ENCODE data around the gene ENOX2. TPM values are rescaled to one million over a fixed set of nuclear protein-coding genes. Genes with fewer than 3 reads are reported as not detected.
A peak's percentile ranks its signal among the peaks of the same experiment; 100 is the strongest.

The ENOX2 gene
- total RNA-seq, 1 donor from 2014 or later, result 12.2 TPM

- H3K36me3 ChIP-seq, result no peaks in the 10 kb centered on the region
- no peak for TF ChIP-seq CTCF (IDR thresholded peaks at IDR 0.05)
- H3K27me3 ChIP-seq, result no peaks in the 10 kb centered on the region
- H3K27ac ChIP-seq, result no peak overlapping the region
- no peaks in the 10 kb centered on the region for H3K9me3 ChIP-seq
- no peak for ATAC-seq
- no peaks in the 10 kb centered on the region for H3K4me1 ChIP-seq
- intact Hi-C loops (cut with DNase I), result no loop called here
- H3K4me3 ChIP-seq, result no peak overlapping the region
- no peak for DNase-seq
These were observed 308.5 kb downstream of the ENOX2 start for GRCh38 chrX:130594453-130594916.

GRCh38 chrX:130593911-130594310 lies 309.1 kb downstream of the ENOX2 start:
- Histone ChIP-seq H3K36me3 (no peaks in the 10 kb centered on the region), H3K27me3 (no peaks in the 10 kb centered on the region), H3K4me1 (no peaks in the 10 kb centered on the region), H3K9me3 (no peaks in the 10 kb centered on the region), H3K27ac (no peak overlapping the region), H3K4me3 (no peak overlapping the region)
- ATAC-seq (no peak), DNase-seq (no peak)
- intact Hi-C loops (cut with DNase I), result no loop called here
- no peak for TF ChIP-seq CTCF (IDR thresholded peaks at IDR 0.05)

- H3K36me3 ChIP-seq, result no peaks in the 10 kb centered on the region
- no peak for TF ChIP-seq CTCF (IDR thresholded peaks at IDR 0.05)
- ATAC-seq (no peak), DNase-seq (no peak)
- no peaks in the 10 kb centered on the region for H3K9me3 ChIP-seq
- H3K27ac ChIP-seq, result no peak overlapping the region
- no peaks in the 10 kb centered on the region for H3K4me1 ChIP-seq
- H3K27me3 ChIP-seq, result no peaks in the 10 kb centered on the region
- no peak overlapping the region for H3K4me3 ChIP-seq
- intact Hi-C loops (cut with DNase I), result no loop called here
These were observed 310.8 kb downstream of the ENOX2 start for GRCh38 chrX:130592204-130592603.

GRCh38 chrX:130578906-130579305 lies 324.1 kb downstream of the ENOX2 start:
- intact Hi-C loops (cut with DNase I), result no loop called here

GRCh38 chrX:130577431-130577830 lies 325.6 kb downstream of the ENOX2 start:
- no peak for DNase-seq
- Histone ChIP-seq H3K27ac (no peak overlapping the region), H3K27me3 (no peaks in the 10 kb centered on the region), H3K4me3 (no peak overlapping the region), H3K36me3 (no peaks in the 10 kb centered on the region), H3K4me1 (no peaks in the 10 kb centered on the region), H3K9me3 (no peaks in the 10 kb centered on the region)
- ATAC-seq, result no peak
- TF ChIP-seq CTCF (IDR thresholded peaks at IDR 0.05), result no peak
- intact Hi-C loops (cut with DNase I), result no loop called here

More at GRCh38 chrX:130578906-130579305, 324.1 kb downstream of the ENOX2 start:
- Histone ChIP-seq H3K4me3 (no peak overlapping the region), H3K36me3 (no peaks in the 10 kb centered on the region), H3K27me3 (no peaks in the 10 kb centered on the region), H3K4me1 (no peaks in the 10 kb centered on the region), H3K27ac (no peak overlapping the region), H3K9me3 (no peaks in the 10 kb centered on the region)
- no peak for TF ChIP-seq CTCF (IDR thresholded peaks at IDR 0.05)
- DNase-seq (no peak), ATAC-seq (no peak)

- intact Hi-C loops (cut with DNase I), result no loop called here
- Histone ChIP-seq H3K36me3 (no peaks in the 10 kb centered on the region), H3K4me3 (no peak overlapping the region), H3K27ac (no peak overlapping the region), H3K27me3 (no peaks in the 10 kb centered on the region), H3K4me1 (no peaks in the 10 kb centered on the region), H3K9me3 (no peaks in the 10 kb centered on the region)
- peak; percentile 60 for TF ChIP-seq CTCF (IDR thresholded peaks at IDR 0.05)
- ATAC-seq (no peak), DNase-seq (peak; percentile 48)
These were observed 327.1 kb downstream of the ENOX2 start for GRCh38 chrX:130575831-130576389.
